IMR-90 (cell line): ENCODE results near the gene PHF21A. TPM values are rescaled to one million over a fixed set of nuclear protein-coding genes. Genes with fewer than 3 reads are reported as not detected.

Experiments
- ATAC-seq: fragments of 200-7000 bp; cut with Tn5 transposase; 2 replicates; pipeline ENCODE4 v1.9.1; 2020; ENCODE audit warnings: low read depth, mild to moderate bottlenecking, moderate library complexity
- BruUV-seq: library from RNA; stranded (reverse); fragments of 400-500 nt; replicated peaks from 2 replicates; lab custom pipeline; 2021; lab: Mats Ljungman, UMichigan
- CTCF ChIA-PET: fragments of 300-600 bp; formaldehyde crosslinking; extraction: SDS; loops from one replicate; lab custom pipeline; 2021; ENCODE audit warnings: antibody characterized with exemption; lab: Yijun Ruan, JAX
- POLR2A ChIA-PET: fragments of 300-600 bp; sonication (Branson Sonifier 250); formaldehyde crosslinking; loops from one replicate; lab custom pipeline; 2022; ENCODE audit warnings: antibody characterized with exemption; ENCODE audit not compliant: unreplicated experiment; lab: Charles Lee
- DNase-seq: peaks from one replicate; pipeline ENCODE4 v3.0.0; 2013
- H2AFZ ChIP-seq: replicated peaks from 2 replicates; pipeline ENCODE3; 2013; ENCODE audit warnings: low read length, mild to moderate bottlenecking; ENCODE audit not compliant: poor library complexity
- H2AK5ac ChIP-seq: 2 replicates; pipeline ENCODE4 v1.6.1; 2013; ENCODE audit warnings: low read depth, low read length, inconsistent platforms
- H2AK9ac ChIP-seq: replicated peaks from 2 replicates; pipeline ENCODE3; 2013; ENCODE audit warnings: mild to moderate bottlenecking, low read depth, low read length, moderate library complexity; ENCODE audit not compliant: poor library complexity
- H2BK120ac ChIP-seq: 2 replicates; pipeline ENCODE4 v1.6.1; 2013; ENCODE audit warnings: low read depth, low read length, inconsistent platforms
- H2BK15ac ChIP-seq: 3 replicates; pipeline ENCODE4 v1.6.1; 2013; ENCODE audit warnings: low read depth, low read length, inconsistent platforms
- H2BK20ac ChIP-seq: 2 replicates; pipeline ENCODE4 v1.6.1; 2013; ENCODE audit warnings: low read depth, mild to moderate bottlenecking, inconsistent platforms, low read length, moderate library complexity
- H2BK5ac ChIP-seq: 2 replicates; pipeline ENCODE4 v1.6.1; 2013; ENCODE audit warnings: mild to moderate bottlenecking, low read depth, low read length, inconsistent platforms; ENCODE audit not compliant: poor library complexity, severe bottlenecking
- H3K14ac ChIP-seq: replicated peaks from 2 replicates; pipeline ENCODE4 v1.6.1; 2013; ENCODE audit warnings: low read depth, low read length, inconsistent platforms
- H3K18ac ChIP-seq: 2 replicates; pipeline ENCODE4 v1.6.1; 2013; ENCODE audit warnings: low read depth, low read length, control low read depth
- H3K23ac ChIP-seq: 2 replicates; pipeline ENCODE4 v1.6.1; 2013; ENCODE audit warnings: low read depth, low read length, inconsistent platforms
- H3K27ac ChIP-seq: 2 replicates; pipeline ENCODE4 v1.5.1; 2013; ENCODE audit warnings: mild to moderate bottlenecking, control low read depth, low read length; ENCODE audit not compliant: insufficient read depth
- H3K27me3 ChIP-seq: 2 replicates; pipeline ENCODE4 v1.6.1; 2013; ENCODE audit warnings: low read length; ENCODE audit not compliant: control insufficient read depth, insufficient read depth
- H3K36me3 ChIP-seq: 2 replicates; pipeline ENCODE4 v1.6.1; 2013; ENCODE audit warnings: low read length, mixed read lengths; ENCODE audit not compliant: control insufficient read depth, insufficient read depth
- H3K4ac ChIP-seq: 2 replicates; pipeline ENCODE4 v1.6.1; 2013; ENCODE audit warnings: low read depth, low read length, inconsistent platforms
- H3K4me1 ChIP-seq: 2 replicates; pipeline ENCODE4 v1.6.1; 2013; ENCODE audit warnings: low read length, mixed read lengths; ENCODE audit not compliant: control insufficient read depth, insufficient read depth
- H3K4me2 ChIP-seq: 2 replicates; pipeline ENCODE4 v1.6.1; 2013; ENCODE audit warnings: low read depth, mild to moderate bottlenecking, control low read depth, low read length, moderate library complexity
- H3K4me3 ChIP-seq: 2 replicates; pipeline ENCODE4 v1.5.1; 2013; ENCODE audit warnings: low read depth, mild to moderate bottlenecking, control low read depth, low read length, moderate library complexity; ENCODE audit not compliant: insufficient read depth
- H3K56ac ChIP-seq: 2 replicates; pipeline ENCODE4 v1.6.1; 2013; ENCODE audit warnings: low read length, inconsistent platforms; ENCODE audit not compliant: insufficient read depth; ENCODE audit errors: extremely low read depth
- H3K79me1 ChIP-seq, 2 experiments: 2 replicates each; pipeline ENCODE4 v1.6.1; 2013; ENCODE audit warnings: low read length in 2 of 2, inconsistent platforms in 1 of 2, low read depth in 1 of 2
- H3K9ac ChIP-seq: 2 replicates; pipeline ENCODE4 v1.6.1; 2013; ENCODE audit warnings: low read depth, low read length, control low read depth
- H3K9me1 ChIP-seq: 2 replicates; pipeline ENCODE4 v1.6.1; 2013; ENCODE audit warnings: low read length, inconsistent platforms; ENCODE audit not compliant: insufficient read depth
- H3K9me3 ChIP-seq: 2 replicates; pipeline ENCODE4 v1.6.1; 2013; ENCODE audit warnings: low read length; ENCODE audit not compliant: control insufficient read depth, insufficient read depth
- H4K20me1 ChIP-seq: 2 replicates; pipeline ENCODE4 v1.6.1; 2013; ENCODE audit warnings: low read length, inconsistent platforms; ENCODE audit not compliant: insufficient read depth
- H4K5ac ChIP-seq: 2 replicates; pipeline ENCODE4 v1.6.1; 2013; ENCODE audit warnings: mild to moderate bottlenecking, low read depth, low read length, control low read depth
- H4K8ac ChIP-seq, 2 experiments: 2 replicates each; pipeline ENCODE4 v1.6.1; 2013; ENCODE audit warnings: low read depth in 2 of 2, low read length in 2 of 2, control low read depth in 1 of 2, inconsistent platforms in 1 of 2
- H4K91ac ChIP-seq: 2 replicates; pipeline ENCODE4 v1.6.1; 2013; ENCODE audit warnings: low read depth, low read length, inconsistent platforms; ENCODE audit not compliant: insufficient read depth
- NFE2L2 ChIP-seq: fragments of 150-350 bp; IDR thresholded peaks from 2 replicates; pipeline ENCODE4 v1.6.1; 2016; ENCODE audit warnings: low read depth, mild to moderate bottlenecking, low read length
- WGBS, 2 experiments: methylation state at CpG; one replicate each; pipeline versions ENCODE4 v1.1.5 to v1.1.7; 2013; ENCODE audit warnings: missing lambda C conversion rate in 2 of 2; ENCODE audit not compliant: insufficient read length in 1 of 2; ENCODE audit errors: extremely low coverage in 2 of 2; 5-methylcytosine and 5-hydroxymethylcytosine counted together
- dilution Hi-C: fragments of 300-500 bp; cut with HindIII; formaldehyde crosslinking; loops from one replicate; pipeline ENCODE4 v1.14.3; 2018; ENCODE audit warnings: low sequenced_read_pairs; ENCODE audit not compliant: unreplicated experiment
- in situ Hi-C: fragments of 300-500 bp; cut with MboI; formaldehyde crosslinking; loops from 3 replicates; pipeline ENCODE4 v1.14.3; 2019; ENCODE audit warnings: low sequenced_read_pairs, inconsistent platforms, mixed read lengths
- intact Hi-C: fragments of 100-400 bp; cut with micrococcal nuclease; formaldehyde crosslinking; loops from 2 replicates; pipeline ENCODE4 v1.10.0; 2022
- polyA plus RNA-seq, 3 experiments: library from polyadenylated mRNA; depleted of rRNA; stranded (reverse); fragments of >200 nt; gene quantifications; 2 replicates each; pipeline ENCODE4 v1.2.3, GENCODE V29; 2012; ENCODE audit warnings: low replicate concordance in 1 of 3
- total RNA-seq: library from RNA; depleted of rRNA; stranded (reverse); fragments of >200 nt; gene quantifications from 2 replicates; pipeline ENCODE4 v1.2.3, GENCODE V29; 2012

PHF21A gene
- total and polyA plus RNA-seq, 2 of the 4 experiments (the other 2 are of a cell fraction): 9.0 to 20.6 TPM

GRCh38 chr11:45924036-45924915, 197.0 kb downstream of the PHF21A start:
- no peak overlapping the region for H3K4me3 ChIP-seq
- H3K27ac ChIP-seq: no peak overlapping the region
- ATAC-seq (no peak), DNase-seq (no peak)
- no peaks in the 10 kb centered on the region for H3K36me3 ChIP-seq
- no peaks in the 10 kb centered on the region; the same call in none of the 2 replicates for H4K20me1 ChIP-seq
- H2AK9ac ChIP-seq: no peak overlapping the region
- no peak overlapping the region for H2BK20ac ChIP-seq
- intact Hi-C loops: no loop called here
- 93% methylated on average over 6 of the region's 22 CpGs; no CpG with 5 or more reads in 1 of the 2 experiments for WGBS, 2 experiments
- in situ Hi-C loops: no loop called here
- H3K18ac ChIP-seq: no peak overlapping the region
- no peak overlapping the region for H3K14ac ChIP-seq
- ChIA-PET POLR2A (no interaction called here), CTCF (interaction anchor here (0.7 kb wide), 1 partner anchor 82 kb away, joined by 3 read pairs; no protein-coding TSS in a partner anchor)
- no peak overlapping the region for H4K8ac ChIP-seq
- no peak overlapping the region for H3K4ac ChIP-seq
- H3K9me3 ChIP-seq: no peaks in the 10 kb centered on the region
- H3K79me1 ChIP-seq: no peaks in the 10 kb centered on the region
- BruUV-seq: no TSS peak
- H2BK120ac ChIP-seq: no peak overlapping the region
- H3K4me2 ChIP-seq: no peak overlapping the region
- no peak for TF ChIP-seq NFE2L2
- no peak overlapping the region for H3K56ac ChIP-seq
- H3K23ac ChIP-seq: no peak overlapping the region
- H2AK5ac ChIP-seq: no peak overlapping the region
- H3K9ac ChIP-seq: no peak overlapping the region
- H2AFZ ChIP-seq: no peak overlapping the region
- H2BK5ac ChIP-seq: no peak overlapping the region
- H3K9me1 ChIP-seq: 0 out of 2 replicates have a peak, but pooled peaks cover 1% of the 10 kb centered on the region
- peaks cover 47% of the 10 kb centered on the region for H3K27me3 ChIP-seq
- H3K4me1 ChIP-seq: no peaks in the 10 kb centered on the region
- dilution Hi-C loops: no loop called here
- H4K91ac ChIP-seq: no peak overlapping the region
- no peak overlapping the region for H4K5ac ChIP-seq
- H2BK15ac ChIP-seq: no peak overlapping the region
